AG10803 (cell line): ENCODE measurements around the gene GRHL3.

Experiments
- DNase-seq: peaks from one replicate; pipeline ENCODE4 v3.0.0; 2010; ENCODE audit warnings: low read depth
- H3K4me3 ChIP-seq: 2 replicates; pipeline ENCODE4 v1.5.1; 2011; ENCODE audit warnings: mild to moderate bottlenecking, low read length, control low read depth
- TF ChIP-seq, protein P1 (sequence below): conservative IDR thresholded peaks from 2 replicates; pipeline ENCODE4 v1.5.1; 2011; ENCODE audit warnings: mild to moderate bottlenecking, low read length, control low read depth, inconsistent platforms

The GRHL3 gene

DNA sequence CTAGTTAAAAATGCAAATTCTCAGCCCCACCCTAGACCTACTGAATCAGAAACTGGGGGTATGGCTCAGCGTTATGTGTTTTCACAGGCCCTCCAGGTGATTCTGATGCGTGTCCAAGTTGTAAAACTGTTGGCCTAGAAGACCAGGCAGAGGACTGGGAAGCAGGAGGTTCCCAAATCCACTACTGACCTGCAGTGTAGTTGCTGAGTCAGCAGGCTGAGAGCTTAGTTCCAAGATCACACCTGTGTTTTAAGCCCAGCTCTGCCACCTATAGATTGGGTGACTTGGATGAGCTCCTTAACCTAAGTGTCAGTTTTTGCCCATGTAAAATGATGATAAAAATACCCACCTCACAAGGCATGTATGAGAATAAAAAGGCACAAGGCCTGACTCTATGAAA lies 4.1 kb downstream of the GRHL3 start:
- no peak overlapping the region for H3K4me3 ChIP-seq
- DNase-seq, result no peak
- TF ChIP-seq, protein P1, sequence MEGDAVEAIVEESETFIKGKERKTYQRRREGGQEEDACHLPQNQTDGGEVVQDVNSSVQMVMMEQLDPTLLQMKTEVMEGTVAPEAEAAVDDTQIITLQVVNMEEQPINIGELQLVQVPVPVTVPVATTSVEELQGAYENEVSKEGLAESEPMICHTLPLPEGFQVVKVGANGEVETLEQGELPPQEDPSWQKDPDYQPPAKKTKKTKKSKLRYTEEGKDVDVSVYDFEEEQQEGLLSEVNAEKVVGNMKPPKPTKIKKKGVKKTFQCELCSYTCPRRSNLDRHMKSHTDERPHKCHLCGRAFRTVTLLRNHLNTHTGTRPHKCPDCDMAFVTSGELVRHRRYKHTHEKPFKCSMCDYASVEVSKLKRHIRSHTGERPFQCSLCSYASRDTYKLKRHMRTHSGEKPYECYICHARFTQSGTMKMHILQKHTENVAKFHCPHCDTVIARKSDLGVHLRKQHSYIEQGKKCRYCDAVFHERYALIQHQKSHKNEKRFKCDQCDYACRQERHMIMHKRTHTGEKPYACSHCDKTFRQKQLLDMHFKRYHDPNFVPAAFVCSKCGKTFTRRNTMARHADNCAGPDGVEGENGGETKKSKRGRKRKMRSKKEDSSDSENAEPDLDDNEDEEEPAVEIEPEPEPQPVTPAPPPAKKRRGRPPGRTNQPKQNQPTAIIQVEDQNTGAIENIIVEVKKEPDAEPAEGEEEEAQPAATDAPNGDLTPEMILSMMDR, result no peak

DNA sequence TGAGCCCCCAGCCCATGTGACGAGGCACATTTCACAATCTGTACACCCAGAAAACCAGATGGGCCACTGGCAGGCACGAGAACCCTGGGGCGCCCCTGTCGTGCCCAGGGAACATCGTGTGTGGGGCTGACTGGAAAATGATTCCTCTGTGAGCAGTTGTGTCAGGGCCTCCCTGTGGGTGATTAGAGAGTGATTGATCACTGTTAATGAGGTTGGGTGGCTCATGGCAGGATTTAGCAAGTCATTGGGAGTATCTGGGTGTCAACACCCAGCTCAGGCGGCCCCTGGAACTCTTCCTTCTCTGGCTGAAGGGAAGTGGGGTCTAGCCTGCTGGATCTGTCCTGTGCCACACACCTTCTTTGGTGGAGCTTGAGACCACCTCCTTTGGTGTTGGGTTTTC lies 5.7 kb downstream of the GRHL3 start:
- DNase-seq, result no peak
- H3K4me3 ChIP-seq, result no peak overlapping the region
- TF ChIP-seq, protein P1, result no peak

DNA sequence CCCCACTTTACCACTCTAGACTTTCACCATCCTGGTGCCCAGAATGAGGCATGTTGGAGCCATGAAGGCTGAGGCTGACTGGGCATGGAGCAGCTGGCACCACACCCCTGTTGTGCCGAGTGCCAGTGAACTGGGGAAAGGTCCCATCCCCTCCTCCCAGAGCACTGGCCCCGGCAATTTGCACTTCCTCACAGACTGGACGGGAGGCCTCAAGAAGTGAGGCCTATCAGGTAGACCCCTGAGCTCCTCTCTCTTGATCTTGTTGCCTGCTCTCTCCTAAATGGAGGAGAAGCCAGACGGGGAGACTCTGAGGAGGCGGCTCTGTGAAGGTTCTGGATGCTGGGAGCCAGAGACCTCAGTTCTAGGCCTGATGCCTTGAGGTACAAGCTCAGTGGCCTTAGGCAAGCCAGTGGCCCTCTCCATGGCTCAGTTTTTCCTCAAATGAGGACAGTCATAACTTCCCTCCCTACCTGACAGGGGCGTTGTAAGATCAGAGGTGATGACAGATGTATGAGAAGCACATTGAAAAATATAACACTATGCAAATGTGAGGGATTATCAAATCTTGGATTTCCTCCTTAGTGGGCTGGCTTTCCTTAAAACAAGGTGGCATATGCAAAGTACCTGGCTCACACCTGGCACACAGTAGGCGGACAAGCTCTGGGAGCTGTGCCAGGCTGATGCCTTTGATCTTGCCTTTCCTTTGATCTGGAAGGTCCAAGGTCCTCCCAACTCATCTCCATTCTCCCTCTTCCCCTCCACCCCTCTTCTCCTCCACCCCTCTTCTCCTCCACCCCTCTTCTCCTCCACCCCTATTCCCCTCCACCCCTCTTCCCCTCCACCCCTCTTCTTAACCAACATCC lies 6.7 kb downstream of the GRHL3 start:
- H3K4me3 ChIP-seq, result no peak overlapping the region
- no peak for DNase-seq
- TF ChIP-seq, protein P1, result no peak

- DNase-seq, result no peak
- H3K4me3 ChIP-seq, result no peak overlapping the region
- TF ChIP-seq, protein P1, result no peak
Measured at GRCh38 chr1:24327486-24327885, 8.3 kb downstream of the GRHL3 start.

DNA sequence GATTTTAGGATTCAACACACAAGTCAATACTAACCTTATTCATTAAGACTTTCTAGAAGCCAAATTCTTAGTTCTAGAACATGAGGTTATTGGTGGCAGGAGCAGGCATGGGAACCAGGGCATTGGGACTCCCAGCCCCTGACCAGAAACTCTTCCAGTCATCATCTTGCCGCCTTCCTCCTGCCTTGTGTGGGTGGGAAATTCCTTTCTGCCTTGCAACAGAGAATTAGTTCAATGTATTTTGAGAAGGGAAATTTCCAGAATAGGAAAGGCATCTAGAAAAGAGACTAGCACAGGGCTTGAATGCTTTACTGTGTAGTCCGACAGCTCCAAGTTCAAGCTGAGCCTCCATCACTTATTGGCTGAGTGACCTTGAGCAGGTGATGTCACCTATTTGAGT lies 8.7 kb downstream of the GRHL3 start:
- no peak for DNase-seq
- H3K4me3 ChIP-seq, result no peak overlapping the region
- TF ChIP-seq, protein P1, result no peak

- DNase-seq, result no peak
- no peak overlapping the region for H3K4me3 ChIP-seq
- TF ChIP-seq, protein P1, result no peak
Measured at GRCh38 chr1:24329331-24329730, 10.2 kb downstream of the GRHL3 start.
